Stimulated activated CD4-positive, alpha-beta T cell treated with anti-CD3 and anti-CD28 coated beads, Interleukin-4, amount 100 ng/mL, for 48 hours (primary cell): ENCODE data around the gene PPP1R17.

ENCODE experiments used
- DNase-seq, 2 donors: peaks; one replicate each; pipeline ENCODE4 v3.0.0-alpha.2; 2020; ENCODE audit warnings: low read depth in 2 of 2

PPP1R17 gene

DNA sequence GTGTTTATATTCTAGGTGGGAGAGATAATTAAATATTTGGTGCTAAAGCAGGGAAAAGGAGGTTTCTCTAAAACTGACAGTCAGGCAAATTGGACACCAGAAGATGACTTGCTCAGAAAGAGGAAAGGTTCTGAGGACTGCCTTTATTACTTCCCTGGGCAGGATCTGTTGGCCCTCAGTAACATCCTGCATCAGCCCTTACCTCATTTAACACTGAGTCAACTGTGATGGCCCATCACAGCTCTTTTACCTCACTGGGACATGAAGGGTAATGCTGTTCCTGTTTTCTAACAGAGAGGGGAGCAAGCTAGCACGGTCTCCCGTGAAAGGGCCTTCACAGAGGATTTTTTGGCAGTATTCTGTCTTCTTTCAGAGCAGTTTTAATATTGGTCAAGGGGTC lies 12.0 kb downstream of the PPP1R17 start:
- DNase-seq: no peak

DNA sequence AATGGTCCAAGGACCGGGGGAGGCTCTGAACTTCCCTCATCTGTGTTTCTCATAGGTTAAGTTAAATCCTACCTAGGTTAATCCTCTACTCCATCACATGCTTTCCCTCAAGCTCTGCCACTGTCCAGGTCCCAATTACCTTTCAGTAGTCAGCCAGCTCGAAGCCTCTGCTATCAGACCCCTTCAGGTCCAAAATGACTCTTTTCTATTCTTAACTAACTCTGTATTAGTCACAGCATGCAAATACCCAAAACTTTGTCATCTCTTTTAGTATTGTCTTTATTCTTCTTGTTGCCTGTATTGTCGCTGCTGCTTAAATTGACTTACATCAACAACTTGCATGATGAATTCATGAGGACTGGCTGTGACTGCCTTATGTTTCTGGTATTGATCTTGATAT lies 15.3 kb downstream of the PPP1R17 start:
- no peak for DNase-seq

- DNase-seq: no peak
Measured at GRCh38 chr7:31705377-31705776, 18.4 kb downstream of the PPP1R17 start.

GRCh38 chr7:31707089-31707488 lies 20.1 kb downstream of the PPP1R17 start:
- DNase-seq: no peak

GRCh38 chr7:31710171-31710570 lies 23.2 kb downstream of the PPP1R17 start:
- DNase-seq: no peak

GRCh38 chr7:31716355-31716754 lies 29.3 kb downstream of the PPP1R17 start:
- no peak for DNase-seq

DNA sequence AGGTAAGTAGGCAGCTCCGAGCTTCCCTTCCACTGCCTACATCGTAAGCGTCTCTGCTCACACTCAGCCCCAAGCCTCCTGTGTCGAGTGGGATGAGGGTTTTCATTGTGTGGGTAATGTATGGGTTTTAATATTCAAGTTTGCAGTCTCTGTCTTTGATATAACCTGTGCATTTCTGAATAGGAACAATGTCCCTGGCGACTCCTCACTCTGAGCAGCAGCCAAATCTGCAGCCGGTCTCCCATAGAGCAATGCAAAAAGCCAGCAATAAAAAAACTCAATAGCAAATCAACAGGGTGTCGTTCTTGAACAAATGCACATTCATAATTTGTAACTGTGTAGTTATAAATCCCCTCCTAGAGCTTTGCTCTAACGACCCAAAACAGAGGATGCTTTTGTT lies 33.4 kb downstream of the PPP1R17 start:
- DNase-seq: no peak

GRCh38 chr7:31724696-31725095 lies 37.7 kb downstream of the PPP1R17 start:
- DNase-seq: no peak

DNA sequence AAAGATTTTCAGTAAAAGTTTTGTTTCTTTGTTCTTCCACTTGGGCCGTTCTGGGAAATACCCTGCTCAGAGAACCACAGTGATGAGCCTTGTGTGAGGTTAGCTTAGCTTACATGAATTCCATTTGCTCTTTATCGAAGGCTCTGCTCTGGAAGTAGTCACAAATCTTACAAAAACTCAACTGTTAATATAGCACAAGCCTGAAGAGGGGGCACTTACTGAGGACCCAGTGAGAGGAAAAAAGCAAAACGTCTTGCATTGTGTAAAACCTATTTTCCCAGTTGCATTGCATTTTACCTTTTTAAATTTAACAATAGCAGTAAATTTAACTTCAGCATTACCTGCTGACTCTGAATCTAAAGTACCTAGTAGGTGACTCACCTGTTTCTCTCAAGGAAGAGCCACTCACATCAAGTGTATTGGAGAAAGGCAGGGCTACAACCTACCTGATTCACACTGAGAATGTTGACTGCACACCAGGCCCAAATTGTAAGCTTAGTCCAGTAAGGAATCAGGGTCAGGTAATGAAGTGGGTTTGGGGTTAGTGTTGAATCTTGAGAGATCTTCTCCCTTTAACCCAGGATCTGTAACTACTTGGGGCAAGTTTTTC lies 42.3 kb downstream of the PPP1R17 start:
- DNase-seq: no peak

DNA sequence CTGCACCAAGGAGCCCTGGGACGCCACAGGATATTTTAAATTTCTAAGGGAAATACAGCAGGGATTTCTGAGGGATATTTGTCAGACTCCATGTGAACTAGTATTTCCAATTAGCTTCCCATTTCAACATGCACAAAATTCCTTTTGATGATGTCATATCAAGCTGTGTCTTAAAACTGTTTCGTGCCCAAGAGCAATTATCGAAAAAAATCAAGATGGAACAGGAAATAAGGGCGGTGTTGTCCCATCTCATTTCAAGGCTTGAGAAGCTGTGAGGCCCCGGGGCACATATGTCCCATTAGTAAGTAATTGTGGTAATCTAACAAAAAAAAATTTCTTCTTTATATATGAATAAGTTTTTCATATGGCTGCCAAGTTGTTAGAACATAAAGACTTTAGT lies 47.4 kb downstream of the PPP1R17 start:
- no peak for DNase-seq

GRCh38 chr7:31735991-31736982 lies 49.3 kb downstream of the PPP1R17 start:
- peak; percentile 3 for DNase-seq

DNA sequence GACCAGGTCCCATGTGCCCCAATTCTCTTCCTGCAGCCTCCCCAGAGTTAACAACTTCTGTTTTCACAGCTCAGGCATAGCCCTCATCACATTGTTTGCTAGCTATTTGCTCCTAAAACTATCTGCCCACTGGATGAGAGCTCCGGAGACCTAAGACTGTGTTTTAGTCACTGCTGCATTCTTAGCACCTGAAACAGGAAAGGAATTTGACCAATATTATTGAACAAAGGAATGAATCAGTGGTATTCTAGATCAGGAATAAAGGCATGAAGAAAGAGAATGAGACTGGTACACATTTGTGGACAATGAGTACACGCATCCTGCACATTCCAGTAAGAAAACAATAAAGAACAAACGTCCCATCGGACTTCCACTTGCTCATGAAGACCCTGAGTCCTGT lies 54.8 kb downstream of the PPP1R17 start:
- DNase-seq: no peak

- peak; percentile 14 to 28 for DNase-seq
Measured at GRCh38 chr7:31744294-31744874, 57.4 kb downstream of the PPP1R17 start.

GRCh38 chr7:31747553-31747952 lies 60.5 kb downstream of the PPP1R17 start:
- DNase-seq: no peak

- DNase-seq: no peak
Measured at GRCh38 chr7:31748084-31748483, 61.1 kb downstream of the PPP1R17 start.

- DNase-seq: no peak
Measured at GRCh38 chr7:31751726-31752125, 64.7 kb downstream of the PPP1R17 start.
